GM12873 (cell line): ENCODE data around the gene CCNQ.

Experiments
- TF ChIP-seq, protein P1 (sequence below): IDR thresholded peaks from 2 replicates; pipeline ENCODE4 v1.5.1; 2012; ENCODE audit warnings: low read depth, mild to moderate bottlenecking, moderate library complexity, low read length, control low read depth; ENCODE audit not compliant: insufficient read depth; ENCODE audit errors: missing control alignments

The CCNQ gene

DNA sequence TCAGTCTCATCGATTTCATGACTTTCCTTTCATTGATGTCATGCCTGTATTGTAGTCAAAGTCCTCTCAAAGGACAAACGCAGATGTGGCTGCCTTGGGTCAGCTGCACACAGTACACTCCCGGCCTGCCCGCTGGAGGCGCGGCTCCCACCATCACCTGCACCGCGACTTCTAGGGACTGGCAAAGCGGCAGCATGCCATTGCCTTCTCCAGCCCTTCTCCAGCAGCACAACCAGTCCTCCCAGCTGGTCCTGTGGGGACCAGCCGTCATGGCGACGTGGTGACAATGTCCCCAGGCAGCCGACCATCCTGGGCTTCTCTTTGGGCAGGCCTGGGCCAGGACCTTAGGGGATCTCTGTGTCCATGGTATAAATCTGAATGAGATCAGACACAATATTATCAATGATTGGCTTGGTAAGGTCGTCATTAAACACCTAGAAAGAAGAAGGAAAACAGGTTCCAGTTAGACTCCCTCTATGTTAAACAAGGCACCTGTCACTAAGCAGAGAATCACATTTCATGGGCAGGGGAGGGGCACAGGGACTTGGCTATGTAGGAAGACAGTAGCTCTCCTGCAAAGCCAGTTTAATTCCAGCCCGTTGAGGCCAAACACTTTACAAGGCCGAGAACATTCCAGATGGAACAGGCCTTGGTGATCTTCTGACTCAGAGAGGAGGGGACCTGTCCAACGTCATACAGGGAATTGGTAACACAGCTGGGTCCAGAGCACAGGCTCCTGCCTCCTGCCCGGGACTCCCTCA, 10.7 kb downstream of the CCNQ start:
- TF ChIP-seq, protein P1, sequence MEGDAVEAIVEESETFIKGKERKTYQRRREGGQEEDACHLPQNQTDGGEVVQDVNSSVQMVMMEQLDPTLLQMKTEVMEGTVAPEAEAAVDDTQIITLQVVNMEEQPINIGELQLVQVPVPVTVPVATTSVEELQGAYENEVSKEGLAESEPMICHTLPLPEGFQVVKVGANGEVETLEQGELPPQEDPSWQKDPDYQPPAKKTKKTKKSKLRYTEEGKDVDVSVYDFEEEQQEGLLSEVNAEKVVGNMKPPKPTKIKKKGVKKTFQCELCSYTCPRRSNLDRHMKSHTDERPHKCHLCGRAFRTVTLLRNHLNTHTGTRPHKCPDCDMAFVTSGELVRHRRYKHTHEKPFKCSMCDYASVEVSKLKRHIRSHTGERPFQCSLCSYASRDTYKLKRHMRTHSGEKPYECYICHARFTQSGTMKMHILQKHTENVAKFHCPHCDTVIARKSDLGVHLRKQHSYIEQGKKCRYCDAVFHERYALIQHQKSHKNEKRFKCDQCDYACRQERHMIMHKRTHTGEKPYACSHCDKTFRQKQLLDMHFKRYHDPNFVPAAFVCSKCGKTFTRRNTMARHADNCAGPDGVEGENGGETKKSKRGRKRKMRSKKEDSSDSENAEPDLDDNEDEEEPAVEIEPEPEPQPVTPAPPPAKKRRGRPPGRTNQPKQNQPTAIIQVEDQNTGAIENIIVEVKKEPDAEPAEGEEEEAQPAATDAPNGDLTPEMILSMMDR: no peak

- TF ChIP-seq, protein P1: no peak
These were observed 11.6 kb downstream of the CCNQ start for GRCh38 chrX:153587342-153587741.

DNA sequence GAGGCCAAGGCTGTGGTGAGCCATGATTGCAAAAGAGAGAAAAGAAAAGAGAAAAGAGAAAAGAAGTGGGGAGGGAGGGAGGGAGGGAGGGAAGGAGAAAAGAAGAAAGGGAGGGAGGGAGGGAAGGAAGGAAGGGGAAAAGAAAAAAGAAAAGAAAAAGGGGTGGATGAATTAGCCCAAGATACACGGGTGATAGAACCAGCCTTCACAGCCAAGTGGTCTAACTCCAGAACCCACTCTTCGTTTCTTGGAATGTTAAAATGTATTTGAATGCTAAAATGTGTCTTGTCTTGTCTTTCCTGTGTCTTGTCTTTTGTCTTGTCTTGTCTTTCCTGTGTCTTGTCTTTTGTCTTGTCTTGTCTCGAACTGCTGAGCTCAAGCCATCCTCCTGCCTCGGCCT, 13.1 kb downstream of the CCNQ start:
- TF ChIP-seq, protein P1: no peak

DNA sequence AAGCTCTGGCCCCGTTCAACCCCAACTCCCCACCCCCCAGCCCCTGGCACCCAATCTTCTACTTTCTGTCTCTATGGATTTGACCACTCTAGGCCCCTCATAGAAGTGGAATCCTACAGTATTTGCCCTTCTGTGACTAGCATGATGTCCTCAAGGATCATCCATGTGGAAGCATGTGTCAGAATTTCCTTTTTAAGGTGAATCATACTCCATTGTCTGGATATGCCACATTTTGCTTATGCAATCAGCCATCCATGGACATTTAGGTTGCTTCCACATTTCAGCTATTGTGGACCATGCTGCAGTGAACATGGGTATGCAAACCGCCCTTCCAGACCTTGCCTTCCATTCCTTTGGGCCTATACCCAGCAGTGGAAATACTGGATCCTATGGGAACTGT, 15.5 kb downstream of the CCNQ start:
- TF ChIP-seq, protein P1: no peak

- TF ChIP-seq, protein P1: no peak
These were observed 16.0 kb downstream of the CCNQ start for GRCh38 chrX:153582896-153583295.

DNA sequence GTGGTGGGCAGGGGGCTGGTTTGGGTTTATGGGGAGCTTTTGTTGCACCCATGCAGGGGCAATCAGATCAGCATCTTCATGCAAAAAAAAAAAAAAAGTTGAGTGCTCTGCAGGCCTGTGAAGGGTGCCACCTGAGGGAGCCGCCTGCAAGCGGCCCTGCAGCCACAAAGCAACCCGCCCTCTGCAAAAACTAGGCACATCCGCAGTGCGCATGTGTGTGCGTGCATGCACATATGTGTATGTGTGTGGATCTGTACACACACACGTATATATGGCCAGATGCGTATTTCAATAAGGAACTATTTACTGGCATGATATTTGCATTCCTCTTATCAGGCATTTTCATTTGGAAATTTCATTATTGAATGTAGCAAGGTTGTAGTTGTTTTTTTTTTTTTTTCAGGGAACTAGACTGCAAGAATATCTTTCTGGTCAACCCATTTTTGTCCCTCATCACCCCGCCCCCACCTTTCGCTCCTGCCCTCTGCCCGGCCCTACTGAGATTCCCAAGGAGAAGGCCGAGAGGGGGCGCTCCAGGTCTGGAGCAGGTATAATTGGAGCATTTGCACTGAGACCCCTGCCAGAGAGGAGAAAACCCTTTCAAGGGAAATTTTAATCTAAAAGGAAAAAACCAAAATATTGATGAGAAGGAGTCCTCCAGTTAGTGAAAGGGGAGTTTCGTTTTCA, 18.1 kb downstream of the CCNQ start:
- TF ChIP-seq, protein P1: no peak

- TF ChIP-seq, protein P1: no peak
These were observed 20.1 kb downstream of the CCNQ start for GRCh38 chrX:153578889-153579288.
